ENCODE results near the gene SARS1.

The SARS1 gene

GRCh38 chr1:109229531-109230127 is 15.9 kb downstream of the SARS1 start:
- no peak for DNase-seq

GRCh38 chr1:109231066-109231465 is 17.3 kb downstream of the SARS1 start:
- no peak for DNase-seq

DNA sequence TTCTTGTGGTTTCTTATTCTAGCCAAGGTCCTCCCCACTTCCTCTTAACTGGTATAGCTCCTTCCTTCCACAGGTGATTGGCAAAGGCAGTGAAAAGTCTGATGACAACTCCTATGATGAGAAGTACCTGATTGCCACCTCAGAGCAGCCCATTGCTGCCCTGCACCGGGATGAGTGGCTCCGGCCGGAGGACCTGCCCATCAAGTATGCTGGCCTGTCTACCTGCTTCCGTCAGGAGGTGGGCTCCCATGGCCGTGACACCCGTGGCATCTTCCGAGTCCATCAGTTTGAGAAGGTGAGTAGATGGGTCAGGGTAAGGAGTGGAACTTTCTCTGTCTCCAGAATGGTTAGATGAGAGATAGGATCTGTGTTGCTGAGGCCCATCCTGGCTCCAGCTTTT is 21.4 kb downstream of the SARS1 start:
- DNase-seq, result no peak

DNA sequence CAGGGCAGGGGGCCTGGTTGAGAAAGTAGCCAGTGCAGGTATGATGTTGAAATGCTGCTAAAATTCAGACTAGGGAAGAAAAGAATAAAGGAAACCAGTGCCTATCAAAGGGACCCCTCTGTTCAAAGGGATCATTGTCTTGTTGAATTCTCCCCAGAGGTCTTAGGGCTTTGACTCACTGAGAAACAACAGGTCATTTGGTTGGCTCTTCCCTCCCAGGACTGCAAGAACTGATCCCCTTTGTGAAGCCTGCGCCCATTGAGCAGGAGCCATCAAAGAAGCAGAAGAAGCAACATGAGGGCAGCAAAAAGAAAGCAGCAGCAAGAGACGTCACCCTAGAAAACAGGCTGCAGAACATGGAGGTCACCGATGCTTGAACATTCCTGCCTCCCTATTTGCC is 23.8 kb downstream of the SARS1 start:
- DNase-seq, result no peak

- no peak for DNase-seq
Observed at GRCh38 chr1:109238382-109238781, 24.7 kb downstream of the SARS1 start.

DNA sequence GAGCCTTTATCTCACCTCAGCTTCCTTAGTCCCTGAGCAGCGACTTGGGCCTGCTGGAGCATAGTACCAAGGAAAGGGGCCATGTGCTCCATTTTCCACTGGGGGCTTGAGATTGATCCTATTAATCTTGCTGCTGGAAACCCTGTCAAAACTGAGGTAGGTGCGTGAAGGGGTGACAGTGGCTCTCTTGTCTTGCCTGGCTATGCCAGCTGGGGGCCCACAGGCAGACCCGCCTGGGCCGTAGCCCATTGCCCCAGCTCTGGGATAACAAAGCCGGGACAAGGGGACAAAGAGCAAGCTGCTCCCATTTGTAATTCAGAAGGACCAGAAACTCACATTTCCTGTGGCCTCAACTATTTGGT is 25.3 kb downstream of the SARS1 start:
- no peak for DNase-seq

DNA sequence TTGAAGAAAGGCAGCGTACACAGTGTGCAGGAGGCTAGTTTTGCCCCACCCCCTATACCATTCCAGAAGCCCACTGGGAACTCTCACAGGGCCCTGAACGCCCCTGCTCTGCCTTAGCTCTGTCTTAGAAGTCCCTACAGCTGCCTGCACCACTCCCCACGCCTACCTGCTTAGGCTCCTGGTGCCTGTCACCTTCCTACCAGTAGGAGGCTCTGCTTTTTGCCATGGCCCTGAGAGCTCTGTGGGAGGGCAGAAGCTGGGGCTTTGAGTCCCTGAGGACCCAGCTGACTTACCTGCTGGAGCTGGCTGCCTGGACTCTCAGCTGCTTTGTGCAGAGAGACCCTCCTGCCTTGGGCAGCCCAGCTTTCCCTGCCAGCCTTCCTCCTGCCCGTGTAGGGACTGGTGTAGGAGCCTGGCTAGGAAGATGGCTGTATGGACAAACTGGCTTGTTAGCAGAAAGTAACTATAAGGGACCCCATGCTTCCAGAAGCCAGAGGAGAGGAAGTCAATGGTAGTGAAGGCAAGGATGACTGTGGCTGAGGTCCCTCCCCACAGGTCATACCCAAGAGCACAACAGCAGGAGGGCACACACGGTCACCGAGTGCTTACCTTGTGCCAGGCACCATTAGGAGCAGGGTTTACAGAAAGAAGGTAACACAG is 25.8 kb downstream of the SARS1 start:
- DNase-seq, result peak; percentile 35

DNA sequence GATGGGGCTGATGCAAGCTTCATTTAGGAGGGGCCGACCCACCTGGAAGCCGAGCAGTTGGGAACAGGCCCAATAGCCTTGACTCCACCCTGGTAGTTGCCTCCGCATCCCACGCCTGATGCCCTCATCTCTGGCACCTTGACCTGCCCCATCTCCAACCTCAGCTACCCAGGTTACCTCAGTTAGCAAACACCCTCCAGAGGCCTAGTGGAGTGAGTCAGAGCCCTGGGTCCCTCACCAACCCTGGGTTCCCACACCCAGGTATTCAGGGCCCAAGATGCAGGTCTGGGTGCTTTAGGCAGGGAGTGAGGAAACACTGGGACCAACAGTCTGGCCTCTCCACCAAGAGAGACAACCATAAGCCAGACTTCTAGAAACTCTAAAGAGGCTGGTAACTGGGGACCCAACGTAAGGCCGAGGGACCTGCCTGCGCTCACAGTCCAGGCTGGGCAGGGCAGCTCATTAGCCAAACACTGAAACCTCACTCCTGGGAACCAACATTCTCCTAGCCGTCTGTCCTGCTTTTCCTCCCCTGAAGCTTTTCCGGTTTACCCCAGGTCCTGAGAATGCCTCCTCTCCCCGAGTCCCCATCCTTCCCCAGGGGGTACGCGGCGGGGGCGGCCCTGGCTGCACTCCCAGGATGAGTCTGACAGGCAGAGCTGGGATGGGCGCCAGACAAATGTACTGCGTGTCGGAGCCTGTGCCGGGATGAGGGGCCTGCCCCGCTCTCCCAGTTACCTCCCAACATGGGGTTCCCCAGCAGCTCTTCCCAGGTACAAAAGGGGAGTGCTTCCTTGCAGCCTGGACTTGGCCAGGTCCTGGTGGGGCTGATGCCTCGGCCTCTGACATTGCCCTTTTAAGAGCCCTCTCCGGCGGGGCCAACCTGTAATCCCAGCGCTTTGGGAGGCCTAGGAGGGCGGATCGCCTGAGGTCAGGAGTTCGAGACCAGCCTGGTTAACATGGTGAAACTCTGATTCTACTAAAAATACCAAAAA is 26.7 kb downstream of the SARS1 start:
- DNase-seq, result peak; percentile 23

GRCh38 chr1:109241344-109241743 is 27.6 kb downstream of the SARS1 start:
- DNase-seq, result no peak

DNA sequence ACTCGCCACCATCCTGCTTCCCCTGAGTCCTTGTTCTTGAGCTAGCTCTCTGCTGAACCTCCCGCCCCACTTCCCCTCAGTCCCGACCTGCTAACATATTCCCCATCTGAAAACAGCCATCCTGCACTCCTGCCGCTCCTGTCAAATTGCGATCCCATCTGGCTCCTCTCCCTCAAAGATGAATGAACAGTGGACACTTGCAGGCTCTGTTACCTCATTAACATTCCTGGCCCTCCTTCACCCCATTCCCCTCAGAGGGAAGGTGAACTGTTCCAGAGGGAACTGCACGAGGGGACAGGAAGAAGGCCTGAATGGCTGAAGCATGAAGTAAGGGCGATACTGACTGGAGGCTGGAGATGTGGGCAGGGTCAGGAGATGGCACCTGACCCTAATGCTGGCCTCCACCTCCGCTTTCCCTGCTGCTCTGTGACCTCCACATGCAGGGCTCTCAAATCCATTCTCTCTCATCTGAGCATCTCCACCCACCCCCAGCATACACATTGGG is 28.2 kb downstream of the SARS1 start:
- DNase-seq, result no peak

GRCh38 chr1:109242387-109242786 is 28.7 kb downstream of the SARS1 start:
- DNase-seq, result no peak

- no peak for DNase-seq
Observed at GRCh38 chr1:109243221-109243620, 29.5 kb downstream of the SARS1 start.

DNA sequence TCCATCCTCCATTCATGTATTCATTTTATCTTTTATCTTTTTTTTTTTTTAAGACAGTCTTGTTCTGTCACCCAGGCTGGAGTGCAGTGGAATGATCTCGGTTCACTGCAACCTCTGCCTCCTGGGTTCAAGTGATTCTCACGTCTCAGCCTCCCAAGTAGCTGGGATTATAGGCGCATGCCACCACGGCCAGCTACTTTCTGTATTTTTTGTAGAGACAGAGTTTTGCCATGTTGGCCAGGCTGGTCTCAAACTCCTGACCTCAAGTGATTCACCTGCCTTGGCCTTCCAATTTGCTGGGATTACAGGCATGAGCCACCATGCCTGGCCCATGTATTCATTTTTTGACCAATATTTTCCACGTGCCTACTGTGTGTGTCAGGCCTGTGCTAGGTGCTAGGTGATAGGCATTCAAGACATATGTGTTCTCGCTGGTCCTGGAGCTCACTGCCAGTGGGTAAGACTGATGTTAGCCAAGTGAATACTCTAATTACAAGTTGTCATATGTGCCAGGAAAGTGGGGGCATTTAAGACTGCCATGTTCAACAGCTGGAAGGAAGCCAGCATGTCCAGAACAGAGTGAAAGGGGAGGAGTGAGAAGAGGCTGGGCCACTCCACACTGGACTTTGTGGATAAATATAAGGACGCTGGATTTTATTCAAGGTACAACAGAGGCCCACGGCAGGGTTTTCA is 30.3 kb downstream of the SARS1 start:
- no peak for DNase-seq

DNA sequence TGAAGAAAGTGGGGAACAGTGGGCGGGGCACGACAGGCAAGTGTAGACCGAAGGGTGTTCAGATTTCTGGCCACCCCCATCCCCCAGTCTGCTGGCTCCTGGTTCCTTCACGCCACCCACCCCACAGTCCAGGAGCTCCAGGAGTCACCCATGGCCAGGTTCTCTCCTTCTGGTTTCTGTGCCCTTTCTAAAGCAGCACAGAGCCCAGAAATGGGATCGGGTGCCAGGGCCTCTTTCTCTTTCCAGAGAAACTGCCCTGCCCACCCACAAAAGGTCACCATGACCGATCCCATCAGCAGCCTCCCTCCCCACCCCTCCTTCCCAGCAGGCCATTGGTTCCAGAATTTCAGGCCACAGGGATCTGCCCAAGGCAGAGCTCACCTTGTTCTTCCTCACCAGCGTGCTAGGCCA is 32.4 kb downstream of the SARS1 start:
- DNase-seq, result no peak

DNA sequence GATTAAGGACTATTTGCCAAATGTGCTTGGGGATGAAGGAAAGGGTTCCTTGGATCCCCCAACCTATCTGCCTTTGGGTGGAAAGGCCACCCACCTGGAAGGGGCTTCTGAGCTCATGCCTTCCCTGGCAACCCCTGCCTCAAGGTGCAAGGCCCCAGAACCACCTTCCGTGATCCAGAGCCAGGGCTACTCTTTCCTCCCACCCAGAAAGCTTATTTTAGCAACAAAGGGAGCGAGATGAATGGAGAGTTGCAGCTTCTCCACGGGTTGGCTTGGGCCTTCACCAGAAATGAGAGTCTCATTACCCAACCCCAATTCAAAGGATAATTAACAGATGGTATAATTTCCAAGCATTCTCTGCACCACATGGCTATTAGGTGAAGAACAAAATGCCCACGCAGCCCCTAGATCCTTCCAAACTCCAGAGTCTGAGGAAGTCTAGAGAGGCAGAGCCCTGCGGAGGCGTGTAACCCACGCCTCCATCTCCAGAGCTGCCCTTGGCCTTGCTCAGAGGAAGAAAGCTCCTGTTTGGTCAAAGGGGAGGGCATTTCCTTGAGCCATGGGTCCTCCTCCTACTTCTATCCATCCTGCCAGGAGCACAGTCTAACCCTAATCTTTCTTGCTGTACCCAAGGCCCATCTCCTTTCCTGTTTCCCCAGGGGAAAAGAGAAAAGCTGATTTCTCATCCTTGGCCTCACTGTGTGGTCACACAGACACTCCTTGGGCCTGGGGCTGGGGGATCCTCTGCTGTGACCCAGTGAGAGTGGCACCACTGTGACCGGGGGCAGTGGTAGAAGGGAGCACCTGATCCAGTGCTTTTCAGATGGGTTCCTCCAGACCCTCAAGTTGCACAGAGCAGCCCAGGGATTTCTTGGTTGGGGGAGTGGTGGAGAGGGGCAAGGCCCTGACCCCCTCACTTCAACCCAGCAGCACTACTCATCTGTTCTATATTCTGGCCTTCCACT is 34.0 kb downstream of the SARS1 start:
- no peak for DNase-seq

DNA sequence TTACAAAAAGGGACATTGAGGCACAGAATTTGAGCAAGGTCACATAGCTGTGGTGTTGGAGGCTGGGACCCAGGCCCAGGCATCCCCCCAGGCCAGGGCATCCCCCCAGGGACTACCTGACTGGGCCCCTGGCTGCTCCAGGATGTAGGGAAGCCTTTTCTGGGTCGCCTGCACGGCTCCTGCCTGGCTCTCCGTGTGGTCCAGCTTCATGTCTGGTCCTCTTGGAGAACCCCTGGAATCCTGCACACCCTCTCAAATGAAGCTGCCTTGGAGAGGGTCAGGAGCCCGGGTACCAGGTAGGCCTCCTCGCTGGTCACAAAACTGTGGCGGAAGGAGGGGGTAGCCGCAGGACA is 34.7 kb downstream of the SARS1 start:
- no peak for DNase-seq

DNA sequence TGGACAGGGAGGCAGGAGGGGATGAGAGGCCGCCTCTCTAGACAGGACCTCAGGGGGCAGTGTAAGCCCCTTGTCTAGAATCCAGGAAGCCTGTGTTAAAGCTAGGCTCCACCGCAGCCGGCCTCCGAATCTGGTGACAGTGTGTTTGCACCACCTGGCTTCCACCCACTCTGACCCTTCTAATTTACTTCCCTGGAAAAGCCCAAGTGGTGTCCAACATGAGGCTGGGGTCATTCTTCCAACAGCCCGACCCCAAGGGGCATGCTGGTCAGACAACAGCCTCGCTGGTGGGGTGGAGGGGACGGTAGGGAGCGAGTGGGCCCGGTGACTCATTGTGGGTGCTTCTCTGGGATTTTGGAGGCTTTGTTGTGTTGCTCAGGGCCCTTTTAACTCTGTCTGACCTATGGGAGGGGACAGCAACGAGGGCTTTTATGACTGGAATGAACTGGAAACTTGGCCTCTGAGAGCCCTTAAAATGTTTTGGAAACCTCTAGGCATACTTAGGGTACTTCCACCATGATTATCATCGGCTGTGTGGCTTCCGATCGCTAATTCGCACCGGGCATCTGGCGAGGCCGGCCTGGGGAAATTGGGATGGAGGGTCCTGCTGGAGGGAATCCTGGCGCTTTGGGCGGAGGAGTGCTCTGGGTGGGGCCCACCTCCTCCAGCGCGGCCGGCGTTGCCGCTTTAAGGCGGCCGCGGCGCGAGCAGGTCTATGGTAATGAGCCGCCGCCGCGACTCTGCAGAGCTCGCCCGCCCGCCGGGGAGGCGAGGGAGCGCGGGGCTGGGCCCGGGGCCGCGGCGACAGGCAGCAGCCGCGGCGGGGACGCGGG is 35.3 kb downstream of the SARS1 start, which contains the start of gene CELSR2:
Gene CELSR2 (plus strand): TSS at position 743 of the 833 bp plus-strand sequence. CDS start 541 bp downstream, outside the sequence.
- peak; percentile 53 for DNase-seq

GRCh38 chr1:109249654-109250401 is 36.1 kb downstream of the SARS1 start:
- no peak for DNase-seq

DNA sequence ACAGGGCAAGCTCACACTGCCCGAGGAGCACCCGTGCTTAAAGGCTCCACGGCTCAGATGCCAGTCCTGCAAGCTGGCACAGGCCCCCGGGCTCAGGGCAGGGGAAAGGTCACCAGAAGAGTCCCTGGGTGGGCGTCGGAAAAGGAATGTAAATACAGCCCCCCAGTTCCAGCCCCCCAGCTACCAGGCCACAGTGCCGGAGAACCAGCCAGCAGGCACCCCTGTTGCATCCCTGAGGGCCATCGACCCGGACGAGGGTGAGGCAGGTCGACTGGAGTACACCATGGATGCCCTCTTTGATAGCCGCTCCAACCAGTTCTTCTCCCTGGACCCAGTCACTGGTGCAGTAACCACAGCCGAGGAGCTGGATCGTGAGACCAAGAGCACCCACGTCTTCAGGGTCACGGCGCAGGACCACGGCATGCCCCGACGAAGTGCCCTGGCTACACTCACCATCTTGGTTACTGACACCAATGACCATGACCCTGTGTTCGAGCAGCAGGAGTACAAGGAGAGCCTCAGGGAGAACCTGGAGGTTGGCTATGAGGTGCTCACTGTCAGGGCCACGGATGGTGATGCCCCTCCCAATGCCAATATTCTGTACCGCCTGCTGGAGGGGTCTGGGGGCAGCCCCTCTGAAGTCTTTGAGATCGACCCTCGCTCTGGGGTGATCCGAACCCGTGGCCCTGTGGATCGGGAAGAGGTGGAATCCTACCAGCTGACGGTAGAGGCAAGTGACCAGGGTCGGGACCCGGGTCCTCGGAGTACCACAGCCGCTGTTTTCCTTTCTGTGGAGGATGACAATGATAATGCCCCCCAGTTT is 36.9 kb downstream of the SARS1 start:
- DNase-seq, result no peak
